Fibroblast of skin of back (primary cell): ENCODE data around the gene CIBAR2.

Source experiments
- DNase-seq: peaks from one replicate; pipeline ENCODE4 v3.0.0-alpha.2; 2013

The CIBAR2 gene

GRCh38 chr16:85101956-85102630 is 10.2 kb downstream of the CIBAR2 start:
- DNase-seq: no peak

DNA sequence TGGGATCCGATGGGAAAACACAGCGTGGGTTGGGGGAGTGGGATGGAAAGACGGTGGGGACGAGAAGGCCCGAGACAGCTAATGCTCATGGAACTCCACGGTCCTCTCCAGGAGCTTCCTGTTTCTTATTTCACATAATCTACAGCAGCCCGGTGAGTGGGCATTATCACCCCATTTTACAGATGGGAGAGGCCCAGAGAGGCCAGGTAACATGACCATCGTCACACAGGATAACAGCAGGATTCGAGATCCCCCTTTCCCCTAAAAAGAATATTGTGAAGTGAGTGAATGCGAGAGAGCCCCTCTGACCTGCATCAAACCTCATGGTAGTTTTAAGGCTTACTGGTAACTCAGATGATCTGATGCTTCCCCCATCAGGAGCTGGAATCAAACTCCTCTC is 12.0 kb downstream of the CIBAR2 start:
- no peak for DNase-seq

GRCh38 chr16:85098565-85098964 is 13.7 kb downstream of the CIBAR2 start:
- DNase-seq: no peak

DNA sequence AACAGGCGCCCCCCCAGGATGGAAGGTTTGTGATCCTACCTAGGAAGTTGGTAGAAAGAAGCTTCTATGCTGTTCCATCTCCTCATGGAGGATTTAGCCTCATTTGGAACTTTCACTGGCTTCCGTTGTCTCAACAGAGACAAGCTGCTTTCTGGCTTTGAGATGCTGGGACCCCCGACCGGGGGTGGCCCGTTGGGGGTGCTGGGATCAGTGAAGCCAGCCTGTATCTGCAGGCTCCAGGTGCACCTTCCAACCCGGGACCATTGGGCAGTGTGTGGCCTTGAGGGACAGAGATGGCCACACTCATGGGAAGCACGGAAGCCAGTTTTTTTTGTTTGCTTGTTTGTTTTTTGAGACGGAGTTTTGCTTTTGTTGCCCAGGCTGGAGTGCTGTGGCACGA is 15.4 kb downstream of the CIBAR2 start:
- no peak for DNase-seq

DNA sequence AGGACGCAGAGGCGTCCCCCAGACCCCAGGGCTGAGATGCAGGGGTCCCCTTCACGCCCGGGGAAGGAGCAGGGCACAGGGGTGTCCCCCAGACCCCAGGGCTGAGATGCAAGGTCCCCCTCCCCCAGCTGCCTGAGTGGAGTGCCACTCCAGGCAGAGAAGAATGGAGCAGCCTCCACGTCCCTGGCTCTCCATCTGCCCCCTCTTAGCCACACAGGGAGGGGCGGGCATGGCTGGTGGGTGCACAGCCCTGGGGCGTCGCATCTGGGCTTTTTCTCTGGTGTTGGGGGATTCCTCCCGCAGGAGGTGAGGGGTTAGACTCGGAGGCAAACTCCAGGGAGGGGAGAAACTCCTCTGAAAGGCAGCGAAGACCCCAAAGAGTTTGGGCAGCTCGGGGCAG is 17.5 kb downstream of the CIBAR2 start:
- DNase-seq: no peak

DNA sequence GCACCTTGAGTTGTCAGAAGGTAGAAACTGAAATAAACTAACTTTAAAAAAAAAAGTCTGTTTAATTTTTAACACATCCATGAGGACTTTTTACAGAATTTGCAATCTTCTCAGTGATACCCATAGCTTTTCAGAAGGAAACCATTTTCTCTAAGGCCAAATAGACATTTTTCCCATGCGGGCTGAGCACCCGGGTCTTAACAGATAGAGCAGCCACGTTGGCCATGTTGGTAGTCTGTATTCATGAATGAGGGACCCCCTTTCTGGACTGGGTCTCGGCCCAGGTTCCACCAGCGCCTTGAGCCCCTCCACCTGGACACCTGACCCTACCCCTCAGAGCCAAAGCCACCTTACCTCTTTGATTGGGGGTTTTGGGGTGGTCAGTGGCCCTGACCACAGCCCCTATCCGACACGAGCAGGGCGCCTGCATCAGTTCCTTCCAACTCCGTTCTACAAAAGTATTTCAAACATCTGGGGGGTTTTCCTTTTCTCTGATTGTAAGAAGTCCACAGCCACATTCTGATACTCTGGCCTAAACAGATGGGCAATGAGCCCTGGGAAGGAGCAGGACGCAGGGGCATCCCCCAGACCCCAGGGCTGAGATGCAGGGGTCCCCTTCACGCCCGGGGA is 18.0 kb downstream of the CIBAR2 start:
- DNase-seq: no peak

GRCh38 chr16:85093705-85094104 is 18.6 kb downstream of the CIBAR2 start:
- DNase-seq: no peak

- DNase-seq: no peak
Observed at GRCh38 chr16:85092851-85093250, 19.4 kb downstream of the CIBAR2 start.

DNA sequence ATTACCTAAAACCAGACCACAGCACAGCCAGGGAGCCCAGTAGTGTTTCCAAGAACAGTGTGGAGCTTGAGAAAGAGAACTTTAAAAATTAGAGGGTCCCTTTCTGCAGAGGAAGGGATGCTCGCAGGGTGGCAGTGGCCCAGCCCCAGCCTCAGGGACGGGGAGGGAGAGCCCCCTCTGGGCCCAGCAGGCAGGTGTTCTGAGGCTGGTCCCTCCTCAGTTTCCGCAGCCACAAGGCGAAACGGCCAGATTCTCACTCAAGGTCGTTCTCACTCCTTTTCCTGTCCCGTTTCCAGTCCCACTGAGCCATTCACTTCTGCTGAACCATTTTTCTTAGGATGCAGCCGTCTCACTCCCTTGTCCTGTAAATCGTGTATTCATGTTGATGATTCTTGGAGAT is 20.0 kb downstream of the CIBAR2 start:
- no peak for DNase-seq

DNA sequence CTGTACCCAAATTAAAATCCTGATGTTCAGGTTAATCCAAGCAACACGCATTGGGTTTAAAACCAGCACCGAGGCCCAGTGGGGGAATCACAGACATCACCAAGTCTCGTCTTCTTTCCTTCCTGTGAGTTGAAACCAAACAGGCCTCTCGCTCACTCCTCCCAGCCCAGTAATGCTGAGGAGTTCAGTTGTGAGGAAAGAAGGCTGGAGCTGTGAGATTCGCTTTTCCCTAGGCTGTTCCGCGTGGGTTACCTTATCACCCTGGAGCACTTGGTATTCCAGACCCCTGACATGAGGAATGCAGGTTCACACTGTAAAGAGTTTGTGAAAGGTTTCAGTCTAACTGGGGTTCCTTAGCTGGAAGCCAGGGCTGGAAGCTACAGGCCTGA is 20.8 kb downstream of the CIBAR2 start:
- no peak for DNase-seq

GRCh38 chr16:85090873-85091521 is 21.3 kb downstream of the CIBAR2 start:
- DNase-seq: no peak

DNA sequence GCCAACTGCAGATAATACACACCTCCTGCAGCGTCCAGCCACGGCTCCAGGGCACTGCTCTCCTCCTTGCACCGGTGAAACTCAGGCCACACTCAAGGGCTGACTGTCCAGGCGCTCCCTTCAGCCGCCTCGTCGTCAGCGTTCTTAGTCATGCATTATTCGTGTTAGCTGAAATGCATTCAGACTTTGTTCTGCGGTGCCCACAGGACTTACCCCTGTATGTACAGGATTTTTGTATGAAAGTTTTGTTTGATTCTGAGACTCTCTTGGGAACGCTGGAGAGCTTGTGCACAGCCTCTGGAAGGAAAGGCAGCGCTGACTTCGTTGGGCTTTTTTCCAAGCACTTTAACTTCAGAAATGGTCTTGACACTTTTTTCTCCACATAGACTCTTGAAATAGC is 22.1 kb downstream of the CIBAR2 start:
- peak; percentile 38 for DNase-seq

GRCh38 chr16:85089525-85089924 is 22.7 kb downstream of the CIBAR2 start:
- DNase-seq: peak; percentile 38

DNA sequence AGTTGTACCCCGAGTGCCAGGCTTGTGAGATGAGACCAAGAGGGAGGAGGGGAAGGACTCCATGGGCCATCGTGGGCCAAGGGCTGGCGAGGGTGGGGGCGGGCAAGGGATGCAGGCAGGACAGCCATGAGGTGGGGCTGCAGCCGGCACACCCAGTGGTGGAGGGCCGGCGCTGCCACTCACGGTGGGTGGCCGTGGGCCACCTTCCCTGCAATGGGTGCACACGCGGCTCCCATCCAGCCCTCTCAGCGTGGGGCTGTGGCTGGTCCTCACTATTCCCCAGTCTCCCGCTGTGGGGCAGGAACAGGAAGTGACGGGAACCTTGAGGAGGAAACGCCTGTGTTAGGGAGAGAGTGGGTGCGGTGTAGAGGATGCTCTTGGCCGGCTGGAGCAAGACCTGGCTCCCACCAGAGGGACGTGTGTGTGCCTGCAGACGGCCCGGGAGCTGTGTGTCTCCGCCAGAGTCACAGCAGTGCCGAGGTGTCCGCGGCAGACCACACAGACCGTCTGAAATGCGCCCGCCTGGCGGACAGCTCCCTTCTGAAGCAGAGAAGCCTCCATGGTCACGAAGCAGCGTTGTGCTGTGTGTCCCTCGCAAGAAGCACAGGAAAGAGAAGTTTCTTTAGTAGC is 23.6 kb downstream of the CIBAR2 start:
- DNase-seq: no peak

- DNase-seq: no peak
Observed at GRCh38 chr16:85087899-85088569, 24.2 kb downstream of the CIBAR2 start.

DNA sequence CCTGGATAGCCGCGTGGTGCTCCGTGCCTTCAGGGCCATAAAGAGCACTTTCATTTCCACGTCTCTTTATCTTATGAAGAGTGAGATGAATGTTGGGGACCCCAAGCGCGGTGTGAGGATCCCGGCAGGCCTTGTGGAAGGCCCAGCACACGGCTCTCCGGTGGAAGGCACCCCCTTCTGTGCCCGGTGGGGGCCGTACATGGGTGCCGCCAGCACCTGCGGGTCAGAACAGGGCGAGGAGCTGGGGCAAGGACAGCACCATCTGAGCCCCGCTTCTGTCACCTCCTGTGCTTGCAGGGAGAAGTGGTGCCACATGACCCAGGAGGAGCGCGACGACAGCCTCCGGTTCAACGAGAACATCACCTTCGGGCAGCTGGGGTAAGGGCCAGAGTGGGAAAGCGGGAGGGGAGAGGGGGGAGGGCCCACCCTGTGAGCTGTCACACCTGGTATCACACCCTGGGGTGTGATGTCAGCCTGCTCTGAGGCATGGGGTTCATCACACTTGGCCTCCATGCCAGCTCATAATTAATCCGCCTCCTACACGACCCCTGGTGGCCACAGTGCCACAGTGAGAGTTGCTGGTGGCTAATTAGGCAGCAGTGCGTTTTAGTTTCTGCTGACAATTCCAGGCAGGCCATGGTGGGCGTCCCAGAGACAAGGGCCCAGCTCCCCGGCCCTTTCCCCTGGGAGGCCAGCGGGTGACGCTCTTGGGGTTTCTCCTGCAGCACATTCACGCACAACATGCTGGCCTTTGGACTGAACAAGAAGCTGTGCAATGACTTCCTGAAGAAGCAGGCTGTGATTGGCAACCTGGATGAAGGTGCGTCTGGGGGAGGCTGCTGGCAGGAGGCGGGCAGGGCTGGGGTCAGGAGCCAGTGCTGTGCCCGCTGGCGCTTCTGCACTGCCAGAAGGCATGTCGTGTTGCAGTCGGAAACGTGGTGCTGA is 25.7 kb downstream of the CIBAR2 start:
- peak; percentile 61 for DNase-seq

- DNase-seq: no peak
Observed at GRCh38 chr16:85085721-85086120, 26.6 kb downstream of the CIBAR2 start.

GRCh38 chr16:85084841-85085510 is 27.3 kb downstream of the CIBAR2 start:
- no peak for DNase-seq

- DNase-seq: no peak
Observed at GRCh38 chr16:85083051-85083639, 29.1 kb downstream of the CIBAR2 start.

DNA sequence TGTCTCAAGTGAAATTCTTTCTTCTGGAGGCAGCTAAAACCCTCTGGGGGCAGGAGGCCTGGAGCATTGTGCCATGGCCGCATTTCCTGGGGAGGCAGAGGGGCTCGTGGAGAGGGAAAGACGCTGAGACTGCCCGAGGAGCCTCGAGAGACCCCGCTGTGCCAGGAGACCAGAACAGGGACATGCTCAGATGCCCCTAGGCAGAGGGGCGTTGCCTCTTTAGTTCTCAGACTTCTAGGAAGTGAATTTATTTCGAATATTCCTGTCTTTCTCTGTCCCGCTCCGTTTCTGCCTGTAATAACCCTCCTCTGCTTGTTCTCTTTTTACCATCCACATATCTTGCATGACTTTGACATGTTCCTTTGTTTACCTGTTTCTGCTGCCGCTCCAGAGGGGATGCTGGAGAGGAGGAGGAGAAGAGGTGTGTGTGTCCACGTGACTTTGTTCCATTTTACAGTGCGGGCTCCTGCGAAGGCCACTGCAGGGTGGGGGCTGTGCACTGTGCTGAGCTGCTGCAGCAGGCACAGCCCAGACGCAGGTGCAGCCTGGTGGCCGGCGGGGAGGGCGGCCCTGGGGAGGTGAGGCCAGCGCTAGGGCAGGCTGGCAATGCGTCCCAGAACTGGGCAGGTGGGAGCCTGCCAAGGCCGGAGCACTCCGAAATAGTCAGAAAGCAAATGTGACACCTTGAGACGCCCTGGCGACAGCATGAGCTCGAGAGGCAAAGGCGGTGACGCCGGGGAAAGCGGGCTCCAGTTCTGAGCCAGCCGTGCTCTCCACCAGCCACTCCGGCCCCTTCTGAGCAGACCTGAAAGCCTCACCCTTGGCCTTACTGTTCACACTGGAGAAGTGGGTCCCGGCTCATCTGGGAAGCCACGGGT is 29.9 kb downstream of the CIBAR2 start:
- DNase-seq: no peak
